Nephron (organoid): ENCODE results near the gene IPP.
"Not testable (repeated sequence)": the region's sequence is repeated elsewhere in the genome, so short reads cannot be mapped to it uniquely, and the experiment has no call there.

Experiments
- H3K27ac Mint-ChIP-seq, 3 experiments: 2 replicates each; pipeline ENCODE4 v1.8.0; 2020; ENCODE audit warnings: mixed read lengths in 3 of 3, mild to moderate bottlenecking in 2 of 3, moderate library complexity in 1 of 3
- H3K27me3 Mint-ChIP-seq: 2 replicates; pipeline ENCODE4 v1.8.0; 2021; ENCODE audit warnings: low read depth, mild to moderate bottlenecking, moderate library complexity, mixed read lengths
- H3K36me3 Mint-ChIP-seq: 2 replicates; pipeline ENCODE4 v1.8.0; 2020; ENCODE audit warnings: low read depth, mixed read lengths
- H3K4me1 Mint-ChIP-seq: 2 replicates; pipeline ENCODE4 v1.8.0; 2020; ENCODE audit warnings: mixed read lengths
- H3K4me3 Mint-ChIP-seq, 3 experiments: 2 replicates each; pipeline ENCODE4 v1.8.0; 2020; ENCODE audit warnings: mild to moderate bottlenecking in 3 of 3, mixed read lengths in 3 of 3, moderate library complexity in 2 of 3
- H3K9me3 Mint-ChIP-seq: 2 replicates; pipeline ENCODE4 v1.8.0; 2020; ENCODE audit warnings: mixed read lengths
- CTCF ChIP-seq, 3 experiments: fragments of 200-600 bp; sonication (generic); IDR thresholded peaks; one replicate each; pipeline ENCODE4 v1.5.0; 2021; ENCODE audit warnings: antibody characterized with exemption in 3 of 3; ENCODE audit not compliant: unreplicated experiment in 3 of 3

IPP gene

DNA sequence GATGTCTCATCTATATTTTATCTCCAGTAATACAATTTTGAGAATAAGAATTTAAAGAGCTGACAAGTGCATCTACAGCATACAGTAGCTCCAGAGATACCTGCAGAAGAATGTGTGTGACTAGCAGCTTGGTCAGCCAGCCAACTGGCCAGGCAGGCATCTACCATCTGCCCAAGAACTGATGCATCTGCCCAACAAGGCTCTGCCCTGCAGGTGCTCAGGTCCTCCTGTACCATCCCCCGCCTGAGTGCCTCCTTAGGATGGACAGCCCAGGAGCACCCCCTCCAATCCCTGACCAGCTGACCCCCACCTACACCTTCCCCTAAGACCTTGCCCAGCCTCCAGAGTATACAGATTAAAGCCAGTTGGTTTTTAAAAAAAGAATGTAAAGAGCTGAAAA lies 32.2 kb downstream of the IPP start:
- no peak for TF ChIP-seq CTCF (IDR thresholded peaks at IDR 0.05; ENCODE audit: unreplicated experiment in 3 of 3)
- H3K4me1 Mint-ChIP-seq = no peaks in the 10 kb centered on the region
- H3K36me3 Mint-ChIP-seq = peaks cover 33% of the 10 kb centered on the region

GRCh38 chr1:45717386-45717785 lies 33.1 kb downstream of the IPP start:
- H3K4me3 Mint-ChIP-seq, H3K27me3 Mint-ChIP-seq, H3K27ac Mint-ChIP-seq, H3K4me1 Mint-ChIP-seq, H3K9me3 Mint-ChIP-seq: not testable (repeated sequence)
- H3K36me3 Mint-ChIP-seq = peaks cover 27% of the 10 kb centered on the region

More for the DNA sequence above, 32.2 kb downstream of the IPP start:
- Mint-ChIP-seq H3K9me3 (no peaks in the 10 kb centered on the region), H3K27ac (no peak overlapping the region), H3K27me3 (no peaks in the 10 kb centered on the region), H3K4me3 (no peak overlapping the region)

GRCh38 chr1:45716700-45717099 lies 33.8 kb downstream of the IPP start:
- Mint-ChIP-seq H3K36me3 (peaks cover 31% of the 10 kb centered on the region), H3K4me1 (no peaks in the 10 kb centered on the region), H3K9me3 (no peaks in the 10 kb centered on the region), H3K27ac (no peak overlapping the region), H3K4me3 (no peak overlapping the region), H3K27me3 (no peaks in the 10 kb centered on the region)
- TF ChIP-seq CTCF (IDR thresholded peaks at IDR 0.05; ENCODE audit: unreplicated experiment in 3 of 3) = no peak

DNA sequence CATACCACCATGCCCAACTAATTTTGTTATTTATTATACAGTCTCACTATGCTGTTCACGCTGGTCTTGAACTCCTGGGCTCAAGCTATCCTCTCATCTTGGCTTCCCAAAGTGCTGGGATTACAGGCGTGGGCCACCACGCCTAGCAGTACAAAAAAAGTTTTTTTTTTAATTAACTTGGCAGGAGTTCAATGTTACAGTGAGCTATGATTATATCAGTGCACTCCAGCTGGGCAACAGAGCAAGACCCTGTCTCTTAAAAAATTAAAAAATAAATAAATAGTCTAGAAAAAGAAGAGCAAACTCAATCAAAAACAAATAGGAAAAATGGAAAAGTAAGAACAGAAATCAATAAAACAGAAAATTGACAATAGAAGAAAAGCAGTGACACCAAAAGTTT lies 36.7 kb downstream of the IPP start:
- H3K27ac Mint-ChIP-seq = no peak overlapping the region
- no peaks in the 10 kb centered on the region for H3K4me1 Mint-ChIP-seq
- peaks cover 41% of the 10 kb centered on the region for H3K36me3 Mint-ChIP-seq
- H3K4me3 Mint-ChIP-seq = no peak overlapping the region
- no peaks in the 10 kb centered on the region for H3K9me3 Mint-ChIP-seq
- no peak for TF ChIP-seq CTCF (IDR thresholded peaks at IDR 0.05; ENCODE audit: unreplicated experiment in 3 of 3)
- H3K27me3 Mint-ChIP-seq = no peaks in the 10 kb centered on the region

GRCh38 chr1:45704637-45705036 lies 45.8 kb downstream of the IPP start:
- no peak overlapping the region for H3K27ac Mint-ChIP-seq
- H3K27me3 Mint-ChIP-seq = no peaks in the 10 kb centered on the region
- H3K9me3 Mint-ChIP-seq = peaks cover 8% of the 10 kb centered on the region
- no peak overlapping the region for H3K4me3 Mint-ChIP-seq
- H3K36me3 Mint-ChIP-seq = peaks cover 43% of the 10 kb centered on the region
- TF ChIP-seq CTCF (IDR thresholded peaks at IDR 0.05; ENCODE audit: unreplicated experiment in 3 of 3) = no peak
- no peaks in the 10 kb centered on the region for H3K4me1 Mint-ChIP-seq

DNA sequence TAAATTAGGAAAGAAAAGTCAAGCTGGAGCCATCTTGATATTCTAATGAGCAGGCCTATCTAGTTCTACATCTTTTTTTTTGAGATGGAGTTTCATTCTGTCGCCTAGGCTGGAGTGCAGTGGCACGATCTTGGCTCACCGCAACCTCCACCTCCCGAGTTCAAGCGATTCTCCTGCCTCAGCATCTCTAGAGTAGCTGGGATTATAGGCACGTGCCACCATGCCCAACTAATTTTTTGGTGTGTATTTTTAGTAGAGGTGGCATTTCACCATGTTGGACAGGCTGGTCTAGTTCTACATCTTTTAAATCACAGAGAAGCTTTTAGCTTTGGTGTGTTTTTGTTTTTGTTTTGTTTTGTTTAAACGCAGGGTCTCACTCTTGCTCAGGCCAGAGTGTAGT lies 55.6 kb downstream of the IPP start:
- no peaks in the 10 kb centered on the region for H3K4me1 Mint-ChIP-seq
- no peak overlapping the region for H3K4me3 Mint-ChIP-seq
- H3K27ac Mint-ChIP-seq = no peak overlapping the region
- no peak for TF ChIP-seq CTCF (IDR thresholded peaks at IDR 0.05; ENCODE audit: unreplicated experiment in 3 of 3)
- no peaks in the 10 kb centered on the region for H3K9me3 Mint-ChIP-seq
- H3K36me3 Mint-ChIP-seq = peaks cover 36% of the 10 kb centered on the region
- no peaks in the 10 kb centered on the region for H3K27me3 Mint-ChIP-seq

GRCh38 chr1:45693811-45694210 lies 56.6 kb downstream of the IPP start:
- H3K4me1 Mint-ChIP-seq, H3K4me3 Mint-ChIP-seq, H3K9me3 Mint-ChIP-seq, H3K27ac Mint-ChIP-seq, H3K27me3 Mint-ChIP-seq: not testable (repeated sequence)
- peaks cover 36% of the 10 kb centered on the region for H3K36me3 Mint-ChIP-seq
